NB4 (cell line): ENCODE measurements around the gene GPR35.

Experiments used
- CTCF ChIP-seq: IDR thresholded peaks from one replicate; pipeline ENCODE4 v1.5.1; 2012; ENCODE audit warnings: low read depth, low read length
- POLR2A ChIP-seq: IDR thresholded peaks from 2 replicates; pipeline ENCODE4 v1.6.1; 2011; ENCODE audit warnings: mild to moderate bottlenecking; ENCODE audit not compliant: insufficient read length; ENCODE audit errors: extremely low read depth

- TF ChIP-seq POLR2A (no peak), CTCF (no peak)
Observed at GRCh38 chr2:240670950-240671349, 45.7 kb downstream of the GPR35 start.
